NCI-H146 treated with DMSO at 0.1 percent for 48 hours (cell line): ENCODE data around the gene TMEM45B.
"Not testable (repeated sequence)": the region's sequence is repeated elsewhere in the genome, so short reads cannot be mapped to it uniquely, and the experiment has no call there.

Experiments used
- DNase-seq: peaks from one replicate; lab custom pipeline; 2025; ENCODE audit not compliant: unreplicated experiment; lab: John Stamatoyannopoulos, UW

The TMEM45B gene

GRCh38 chr11:129849447-129850130 is 33.9 kb downstream of the TMEM45B start:
- no peak for DNase-seq

- DNase-seq: no peak
These were observed 36.6 kb downstream of the TMEM45B start for GRCh38 chr11:129852125-129852740.

GRCh38 chr11:129853518-129854231 is 38.0 kb downstream of the TMEM45B start:
- peak; percentile 69 for DNase-seq

- no peak for DNase-seq
These were observed 38.7 kb downstream of the TMEM45B start for GRCh38 chr11:129854232-129854805.

- DNase-seq: no peak
These were observed 39.4 kb downstream of the TMEM45B start for GRCh38 chr11:129855086-129855485.

GRCh38 chr11:129856036-129856435 is 40.4 kb downstream of the TMEM45B start:
- DNase-seq: no peak

- no peak for DNase-seq
These were observed 46.3 kb downstream of the TMEM45B start for GRCh38 chr11:129861702-129862522.

GRCh38 chr11:129864811-129865210 is 49.2 kb downstream of the TMEM45B start:
- DNase-seq: no peak

- DNase-seq: no peak
These were observed 50.1 kb downstream of the TMEM45B start for GRCh38 chr11:129865701-129866100.

GRCh38 chr11:129866311-129866710 is 50.7 kb downstream of the TMEM45B start:
- DNase-seq: no peak

GRCh38 chr11:129868626-129869025 is 53.0 kb downstream of the TMEM45B start:
- not testable (repeated sequence) for DNase-seq

GRCh38 chr11:129871914-129872313 is 56.3 kb downstream of the TMEM45B start:
- no peak for DNase-seq

- no peak for DNase-seq
These were observed 64.7 kb downstream of the TMEM45B start for GRCh38 chr11:129880311-129880710.

GRCh38 chr11:129881570-129882170 is 66.0 kb downstream of the TMEM45B start:
- DNase-seq: no peak

- no peak for DNase-seq
These were observed 68.9 kb downstream of the TMEM45B start for GRCh38 chr11:129884581-129884980.

GRCh38 chr11:129885381-129885780 is 69.7 kb downstream of the TMEM45B start:
- DNase-seq: no peak

- no peak for DNase-seq
These were observed 72.8 kb downstream of the TMEM45B start for GRCh38 chr11:129888451-129888850.

- DNase-seq: no peak
These were observed 78.9 kb downstream of the TMEM45B start for GRCh38 chr11:129894278-129895125.
